GM12891 (cell line): ENCODE measurements around the gene CRNKL1.
A peak's percentile ranks its signal among the peaks of the same experiment; 100 is the strongest.

Source experiments
- DNase-seq: peaks from one replicate; pipeline ENCODE4 v3.0.0; 2011; ENCODE audit warnings: low spot score; ENCODE audit not compliant: insufficient read length
- FAIRE-seq: peaks from 2 replicates; lab custom pipeline; 2011; peaks lifted over from hg19 to GRCh38; lab: Jason Lieb, UNC
- PAX5 ChIP-seq: IDR thresholded peaks from 2 replicates; pipeline ENCODE4 v1.6.1; 2011; ENCODE audit warnings: low read length, moderate library complexity, mild to moderate bottlenecking; ENCODE audit not compliant: insufficient read depth, severe bottlenecking
- POLR2A ChIP-seq: IDR thresholded peaks from 2 replicates; pipeline ENCODE4 v1.6.1; 2011; ENCODE audit warnings: low read depth, low read length, control low read depth
- POLR2AphosphoS5 ChIP-seq: IDR thresholded peaks from 2 replicates; pipeline ENCODE4 v1.6.1; 2011; ENCODE audit warnings: low read depth, low read length, control low read depth
- POU2F2 ChIP-seq: IDR thresholded peaks from 2 replicates; pipeline ENCODE4 v1.6.1; 2011; ENCODE audit warnings: low read depth, mild to moderate bottlenecking, control low read depth, low read length, moderate library complexity
- SPI1 ChIP-seq: IDR thresholded peaks from 2 replicates; pipeline ENCODE4 v1.6.1; 2011; ENCODE audit warnings: low read depth, low read length, control low read depth
- TAF1 ChIP-seq: IDR thresholded peaks from 2 replicates; pipeline ENCODE4 v1.6.1; 2011; ENCODE audit warnings: low read depth, low read length, control low read depth

CRNKL1 gene

DNA sequence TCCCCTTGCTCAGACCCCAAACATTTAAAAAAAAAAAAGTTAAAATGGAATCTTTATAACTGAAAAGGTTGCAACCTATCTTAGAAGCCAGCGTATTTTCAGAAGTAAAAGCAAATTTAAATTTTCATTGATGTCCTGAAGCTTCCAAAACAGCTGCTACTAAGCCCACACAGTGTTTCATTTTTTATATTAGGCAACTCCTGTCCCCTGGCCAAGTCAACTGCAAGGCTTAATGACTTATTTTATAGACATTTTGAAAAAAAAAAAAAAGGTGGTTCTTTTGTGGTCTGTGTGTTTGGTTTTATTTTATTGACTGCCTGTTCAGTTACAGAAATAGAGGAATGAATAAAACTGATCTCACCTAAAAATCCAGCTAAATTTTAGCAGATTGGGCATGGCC is 13.1 kb upstream of the CRNKL1 start:
- FAIRE-seq (no peak), DNase-seq (no peak)
- TF ChIP-seq POLR2AphosphoS5: no peak

DNA sequence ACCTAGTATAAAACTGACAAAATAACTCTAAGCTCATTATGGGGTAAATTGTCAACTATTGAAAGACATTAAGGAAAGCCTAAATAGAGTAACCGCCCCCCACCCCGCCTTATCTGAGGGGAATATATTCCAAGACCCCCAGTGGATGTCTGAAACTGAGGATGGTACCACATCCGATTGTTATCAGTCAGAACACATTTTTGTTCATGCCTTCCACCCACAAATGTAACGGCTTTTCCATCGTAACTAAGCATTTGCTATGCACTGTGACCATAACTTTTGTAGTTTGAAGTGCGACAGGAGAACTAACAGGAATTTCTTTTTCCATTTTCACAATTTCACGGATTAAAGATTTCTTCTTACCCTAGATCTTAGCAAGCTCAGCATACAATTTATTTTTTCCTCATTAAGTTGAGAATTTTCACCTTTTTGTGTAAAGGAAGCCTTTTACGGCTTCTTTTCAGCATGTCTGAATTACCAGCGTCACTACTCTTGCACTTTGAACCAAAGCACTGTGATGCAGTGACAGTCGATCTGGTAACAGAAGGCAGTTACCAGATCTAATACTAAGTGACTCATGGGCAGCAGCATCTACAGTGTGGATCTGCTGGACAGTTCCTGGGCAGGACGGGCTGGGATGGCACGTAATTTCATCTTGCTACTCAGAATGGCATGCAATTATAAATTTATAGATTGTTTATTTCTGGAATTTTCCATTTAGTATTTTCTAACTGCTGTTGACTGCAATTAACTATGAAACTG is 11.9 kb upstream of the CRNKL1 start:
- no peak for DNase-seq
- no peak for TF ChIP-seq SPI1
- no peak for TF ChIP-seq POLR2A
- TF ChIP-seq POU2F2: no peak
- no peak for TF ChIP-seq POLR2AphosphoS5
- no peak for TF ChIP-seq TAF1
- no peak for TF ChIP-seq PAX5
- FAIRE-seq: no peak

DNA sequence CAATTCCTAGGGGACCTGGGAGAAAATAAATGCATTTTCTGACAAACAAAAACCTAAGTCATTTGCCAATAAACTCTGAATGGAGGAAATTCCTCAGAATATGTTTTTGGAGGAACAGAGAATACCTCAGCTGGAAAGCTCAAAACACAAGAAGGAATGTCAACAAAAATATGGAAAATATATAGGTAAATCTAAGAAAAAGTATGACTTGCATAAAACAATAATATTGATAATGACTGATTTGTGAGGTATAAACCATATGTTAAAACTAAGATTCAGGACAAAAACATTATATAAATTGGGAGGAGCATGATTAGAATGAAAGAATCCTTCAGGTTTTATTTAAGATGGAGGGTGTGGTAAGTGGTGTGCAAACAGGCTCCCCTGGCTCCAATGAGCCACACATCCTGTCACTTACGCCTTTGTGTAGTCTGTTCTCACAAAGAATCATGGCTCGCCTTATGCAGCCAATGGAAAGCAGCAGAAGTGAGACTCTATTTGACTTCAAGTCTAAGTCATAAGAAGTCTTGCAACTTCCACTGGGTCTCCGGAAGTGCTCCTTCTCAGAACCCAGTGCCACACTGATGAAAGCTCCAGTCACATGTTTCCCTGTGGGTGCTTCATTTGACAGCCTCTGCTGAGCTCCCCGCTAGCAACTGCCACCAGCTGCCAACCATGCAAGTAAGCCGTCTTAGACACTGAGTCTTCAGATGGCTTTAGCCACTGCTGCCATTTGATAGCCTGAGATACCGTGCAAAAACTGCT is 8.2 kb upstream of the CRNKL1 start:
- no peak for TF ChIP-seq POLR2A
- TF ChIP-seq TAF1: no peak
- TF ChIP-seq PAX5: no peak
- no peak for TF ChIP-seq POLR2AphosphoS5
- no peak for TF ChIP-seq POU2F2
- no peak for TF ChIP-seq SPI1
- FAIRE-seq (peak; percentile 13), DNase-seq (no peak)

DNA sequence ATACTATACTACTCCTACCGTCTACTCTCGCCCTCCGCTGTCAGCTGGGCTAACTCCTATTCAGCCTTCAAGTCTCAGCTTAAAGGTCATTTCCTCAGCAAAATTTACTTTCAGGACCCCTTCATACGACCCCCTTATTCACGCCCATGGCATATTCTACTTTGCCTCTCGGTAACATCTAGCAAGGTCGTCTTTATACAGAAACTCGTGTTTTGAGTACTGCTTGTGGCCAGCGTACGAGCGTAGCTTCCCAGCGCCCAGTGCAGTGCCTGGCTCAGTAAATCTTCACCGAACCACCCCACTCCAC is 546 bp downstream of the CRNKL1 start:
- TF ChIP-seq POLR2A (no peak), POU2F2 (no peak), PAX5 (no peak), TAF1 (no peak), SPI1 (no peak), POLR2AphosphoS5 (no peak)
- no peak for FAIRE-seq
- DNase-seq: no peak

DNA sequence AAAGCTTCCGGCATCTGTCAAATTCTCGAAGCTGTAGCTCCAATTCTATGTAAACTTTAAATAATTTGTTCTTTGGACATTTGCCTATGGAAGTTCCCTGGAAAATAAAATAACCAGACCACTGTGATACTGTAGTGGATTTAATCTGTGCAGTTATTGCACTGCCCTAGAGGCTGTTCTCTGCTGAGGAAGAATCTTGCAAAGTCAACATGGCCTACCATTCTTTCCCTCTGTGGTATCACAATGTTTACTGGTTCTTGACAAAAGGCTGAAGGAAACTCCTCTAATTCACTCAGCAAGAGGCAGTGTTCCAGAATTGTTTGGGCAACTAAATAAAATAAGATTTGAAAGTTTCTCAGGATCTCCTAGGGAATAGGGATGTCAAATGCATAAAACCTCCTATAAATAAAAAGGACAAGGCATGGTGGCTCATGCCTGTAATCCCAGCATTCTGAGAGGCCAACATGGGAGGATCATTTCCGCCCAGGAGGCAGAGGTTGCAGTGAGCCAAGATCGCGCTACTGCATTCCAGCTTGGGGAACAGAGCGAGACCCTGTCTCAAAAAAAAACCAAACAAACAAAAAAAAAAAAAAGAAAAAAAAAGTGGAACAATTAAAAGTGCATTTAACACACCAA is 12.4 kb downstream of the CRNKL1 start:
- FAIRE-seq (no peak), DNase-seq (no peak)
- TF ChIP-seq TAF1 (no peak), SPI1 (no peak), POLR2AphosphoS5 (no peak), POU2F2 (no peak), PAX5 (no peak), POLR2A (no peak)

DNA sequence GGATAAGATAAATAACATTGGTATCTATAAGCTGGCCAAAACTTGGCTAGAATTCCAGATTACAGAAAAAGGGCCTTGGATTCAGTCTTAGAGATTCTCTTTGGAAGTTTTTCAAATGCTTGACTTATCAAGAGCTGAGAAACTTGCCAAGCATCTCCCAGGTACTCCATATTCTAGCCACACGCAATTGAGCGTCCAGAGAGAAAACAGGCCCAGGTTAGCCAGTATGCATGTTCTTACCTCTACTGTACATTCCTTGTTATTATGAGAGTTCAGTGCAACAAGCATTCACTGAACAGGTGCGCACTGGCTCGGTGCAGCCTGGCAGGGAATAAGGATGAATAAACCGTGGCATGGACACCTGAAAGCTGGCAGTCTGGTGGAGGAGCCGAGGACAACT is 13.7 kb downstream of the CRNKL1 start:
- DNase-seq: no peak
- FAIRE-seq: no peak
- no peak for TF ChIP-seq POLR2A

DNA sequence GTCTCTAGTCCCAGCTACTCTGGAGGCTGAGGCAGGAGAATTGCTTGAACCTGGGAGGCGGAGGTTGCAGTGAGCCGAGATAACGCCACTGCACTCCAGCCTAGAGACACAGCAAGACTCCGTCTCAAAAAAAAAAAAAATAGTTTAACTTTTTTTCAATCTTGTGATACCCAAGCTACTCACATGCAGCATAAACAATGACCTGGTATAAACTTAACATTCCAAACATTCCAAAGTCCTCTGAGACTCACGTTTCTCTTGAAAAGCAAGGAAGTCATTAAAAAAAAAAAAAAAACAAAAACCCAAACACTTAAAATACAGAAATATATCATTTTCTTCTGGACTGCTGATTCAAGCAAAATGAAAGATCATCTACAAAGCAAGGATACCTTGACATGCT is 14.3 kb downstream of the CRNKL1 start:
- FAIRE-seq (no peak), DNase-seq (no peak)
- no peak for TF ChIP-seq PAX5
- TF ChIP-seq POU2F2: no peak
- TF ChIP-seq SPI1: no peak
- TF ChIP-seq TAF1: no peak
- TF ChIP-seq POLR2AphosphoS5: no peak
- TF ChIP-seq POLR2A: no peak

DNA sequence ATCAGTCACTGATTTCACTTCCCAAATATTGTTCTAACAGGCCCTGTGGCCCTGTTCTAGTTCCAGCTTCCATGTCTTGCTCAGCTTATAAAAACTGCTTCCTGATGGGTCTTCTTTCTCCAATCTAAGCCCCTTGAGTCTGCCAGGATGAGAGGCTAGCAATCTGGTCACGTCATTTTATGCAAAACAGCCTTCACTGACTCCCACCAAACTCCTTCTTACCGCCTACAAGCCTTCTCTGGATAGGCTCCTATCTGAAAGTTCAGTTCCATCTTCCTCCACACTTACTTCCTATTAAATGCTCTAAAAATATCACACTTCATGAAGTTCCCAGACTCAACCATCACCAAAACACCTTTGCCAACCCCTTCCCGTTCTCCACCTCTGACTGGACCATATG is 15.5 kb downstream of the CRNKL1 start:
- FAIRE-seq: no peak
- TF ChIP-seq POLR2A (no peak), TAF1 (no peak), PAX5 (no peak), POLR2AphosphoS5 (no peak), POU2F2 (no peak), SPI1 (no peak)

DNA sequence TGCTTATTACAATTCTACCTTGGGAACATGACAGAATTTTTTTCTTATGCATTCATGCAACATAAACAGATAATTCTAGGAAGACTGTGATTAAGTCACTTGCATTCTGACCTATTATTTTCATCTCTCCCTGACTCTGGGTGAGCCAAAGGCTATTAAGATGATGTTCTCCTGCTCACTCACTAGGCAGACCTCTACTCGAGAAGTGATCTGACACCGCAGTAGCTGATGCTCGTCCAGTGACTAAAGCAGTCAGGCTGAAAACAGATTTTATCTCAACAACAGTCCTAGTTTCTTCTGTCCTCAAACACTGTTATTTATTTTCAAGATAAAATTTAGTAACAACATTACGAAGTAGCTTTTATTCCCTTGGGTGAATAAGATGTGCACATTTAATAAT is 17.8 kb downstream of the CRNKL1 start:
- DNase-seq (no peak), FAIRE-seq (no peak)
- TF ChIP-seq TAF1 (no peak), SPI1 (no peak)

More for the DNA sequence above, 15.5 kb downstream of the CRNKL1 start:
- no peak for DNase-seq

DNA sequence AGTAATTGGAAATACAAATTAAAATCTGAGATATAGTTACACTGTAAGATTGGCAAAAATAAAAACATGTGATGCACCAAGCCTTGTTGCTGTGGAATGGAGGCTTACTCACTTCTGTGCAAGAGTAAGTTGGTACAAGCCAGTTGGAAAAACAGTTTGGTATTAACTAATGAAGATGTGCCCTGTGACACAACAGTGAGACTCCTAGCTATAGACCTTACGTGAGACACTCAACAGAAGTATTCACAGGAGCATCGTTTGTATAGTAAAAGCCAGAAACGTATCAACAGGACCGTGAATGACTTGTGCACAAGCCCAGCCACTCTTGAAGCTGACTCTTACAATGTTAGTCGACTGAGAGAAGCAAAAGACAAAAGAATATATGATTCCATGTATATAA is 20.5 kb downstream of the CRNKL1 start:
- DNase-seq: no peak
- no peak for TF ChIP-seq POU2F2
- no peak for TF ChIP-seq POLR2AphosphoS5
- no peak for TF ChIP-seq PAX5
- no peak for TF ChIP-seq POLR2A
- no peak for TF ChIP-seq TAF1
- no peak for TF ChIP-seq SPI1
- peak; percentile 35 for FAIRE-seq
